Neuronal stem cell (in vitro differentiated cells): Measurements from ENCODE around the gene LTA.
A peak's percentile ranks its signal among the peaks of the same experiment; 100 is the strongest.

Experiments
- DNase-seq: peaks from one replicate; pipeline ENCODE4 v3.0.0-alpha.2; 2013; ENCODE audit warnings: low spot score
- H2AFZ ChIP-seq: one replicate; pipeline ENCODE4 v1.6.1; 2013; ENCODE audit warnings: mild to moderate bottlenecking, low read length, inconsistent platforms
- H2AK5ac ChIP-seq: 2 replicates; pipeline ENCODE4 v1.6.1; 2013; ENCODE audit warnings: low read depth, mild to moderate bottlenecking, inconsistent platforms, low read length, moderate library complexity, mixed read lengths
- H2BK120ac ChIP-seq: 2 replicates; pipeline ENCODE4 v1.6.1; 2013; ENCODE audit warnings: low read depth, mild to moderate bottlenecking, inconsistent platforms, low read length, moderate library complexity, mixed read lengths
- H2BK12ac ChIP-seq: one replicate; pipeline ENCODE4 v1.6.1; 2013; ENCODE audit warnings: low read length, inconsistent platforms
- H2BK15ac ChIP-seq: 2 replicates; pipeline ENCODE4 v1.6.1; 2013; ENCODE audit warnings: mild to moderate bottlenecking, low read length, inconsistent platforms, mixed read lengths
- H2BK5ac ChIP-seq: one replicate; pipeline ENCODE4 v1.6.1; 2013; ENCODE audit warnings: inconsistent platforms, mild to moderate bottlenecking, low read length, moderate library complexity
- H3K14ac ChIP-seq: one replicate; pipeline ENCODE4 v1.6.1; 2013; ENCODE audit warnings: low read length, inconsistent platforms
- H3K18ac ChIP-seq: 2 replicates; pipeline ENCODE4 v1.6.1; 2013; ENCODE audit warnings: low read length, inconsistent platforms
- H3K23ac ChIP-seq: 2 replicates; pipeline ENCODE4 v1.6.1; 2013; ENCODE audit warnings: low read depth, mild to moderate bottlenecking, mixed read lengths, low read length, inconsistent platforms; ENCODE audit not compliant: poor library complexity
- H3K27ac ChIP-seq: replicated peaks from 3 replicates; pipeline ENCODE4 v1.5.1; 2013; ENCODE audit warnings: low read length, inconsistent platforms
- H3K27me3 ChIP-seq, 3 experiments: 2 replicates each; pipeline ENCODE4 v1.6.1; 2013; ENCODE audit warnings: low read length in 3 of 3, mild to moderate bottlenecking in 2 of 3, inconsistent platforms in 1 of 3, low read depth in 1 of 3, mixed read lengths in 1 of 3, moderate library complexity in 1 of 3; ENCODE audit not compliant: control insufficient read depth in 3 of 3, insufficient read depth in 3 of 3
- H3K36me3 ChIP-seq, 2 donors: replicated peaks in 1 of 2; 2 replicates each; pipeline ENCODE4 v1.6.1; 2013; ENCODE audit warnings: low read length in 2 of 2; ENCODE audit not compliant: control insufficient read depth in 2 of 2, insufficient read depth in 2 of 2
- H3K4ac ChIP-seq: 2 replicates; pipeline ENCODE4 v1.6.1; 2013; ENCODE audit warnings: inconsistent platforms, mild to moderate bottlenecking, low read length, moderate library complexity
- H3K4me1 ChIP-seq, 2 donors: 1 replicate in 1 of 2; 2 replicates in 1 of 2; pipeline ENCODE4 v1.6.1; 2013; ENCODE audit warnings: low read length in 2 of 2, low read depth in 1 of 2; ENCODE audit not compliant: control insufficient read depth in 2 of 2, insufficient read depth in 1 of 2
- H3K4me2 ChIP-seq: one replicate; pipeline ENCODE4 v1.6.1; 2013; ENCODE audit warnings: mild to moderate bottlenecking, low read length, inconsistent platforms; ENCODE audit not compliant: insufficient read depth, poor library complexity, severe bottlenecking
- H3K4me3 ChIP-seq, 2 donors: 2 replicates each; pipeline ENCODE4 v1.5.1; 2013; ENCODE audit warnings: low read length in 2 of 2, mild to moderate bottlenecking in 2 of 2, inconsistent platforms in 1 of 2, moderate library complexity in 1 of 2
- H3K79me1 ChIP-seq: one replicate; pipeline ENCODE4 v1.6.1; 2013; ENCODE audit warnings: low read depth, mild to moderate bottlenecking, inconsistent platforms, low read length, moderate library complexity
- H3K9ac ChIP-seq: one replicate; pipeline ENCODE4 v1.6.1; 2013; ENCODE audit warnings: mild to moderate bottlenecking, low read depth, low read length, inconsistent platforms; ENCODE audit not compliant: poor library complexity
- H3K9me3 ChIP-seq, 2 donors: replicated peaks in 1 of 2; 2 replicates each; pipeline versions ENCODE3 to v1.6.1; 2013; ENCODE audit warnings: low read length in 2 of 2, mild to moderate bottlenecking in 2 of 2, inconsistent platforms in 1 of 2, low read depth in 1 of 2, mixed read lengths in 1 of 2, moderate library complexity in 1 of 2; ENCODE audit not compliant: control insufficient read depth in 2 of 2, insufficient read depth in 1 of 2
- H4K8ac ChIP-seq: one replicate; pipeline ENCODE4 v1.6.1; 2013; ENCODE audit warnings: low read depth, mild to moderate bottlenecking, inconsistent platforms, low read length, moderate library complexity
- H4K91ac ChIP-seq: one replicate; pipeline ENCODE4 v1.6.1; 2013; ENCODE audit warnings: low read length, low read depth, mild to moderate bottlenecking, inconsistent platforms; ENCODE audit not compliant: poor library complexity
- WGBS, 2 donors: extraction: QIAGEN DNeasy Blood & Tissue Kit; methylation state at CpG; one replicate each; pipeline ENCODE4 v1.1.7; 2013; ENCODE audit warnings: missing lambda C conversion rate in 2 of 2, mixed read lengths in 1 of 2; ENCODE audit not compliant: insufficient read length in 2 of 2, insufficient replicate concordance in 1 of 2; ENCODE audit errors: extremely low coverage in 2 of 2; 5-methylcytosine and 5-hydroxymethylcytosine counted together

The LTA gene

GRCh38 chr6:31545291-31545690, 26.8 kb upstream of the LTA start:
- no peaks in the 10 kb centered on the region for H3K27me3 ChIP-seq
- peaks cover 5% of the 10 kb centered on the region for H3K79me1 ChIP-seq
- no peak overlapping the region for H2BK15ac ChIP-seq
- DNase-seq: no peak
- H2AK5ac ChIP-seq: no peak overlapping the region
- H3K23ac ChIP-seq: no peak overlapping the region
- no peak overlapping the region for H2BK12ac ChIP-seq
- H3K36me3 ChIP-seq: peaks cover under 1 to 32% of the 10 kb centered on the region in 2 donors
- no peak overlapping the region for H3K4ac ChIP-seq
- no peak overlapping the region for H3K18ac ChIP-seq
- peak overlapping the region; percentile 16 for H2BK5ac ChIP-seq
- no peak overlapping the region for H2AFZ ChIP-seq
- H3K9ac ChIP-seq: no peak overlapping the region
- peaks cover 0 to 2% of the 10 kb centered on the region in 2 donors for H3K9me3 ChIP-seq
- peaks cover 12 to 15% of the 10 kb centered on the region in 2 donors for H3K4me1 ChIP-seq
- H2BK120ac ChIP-seq: no peak overlapping the region
- no peak overlapping the region for H4K8ac ChIP-seq
- no peak overlapping the region for H3K4me2 ChIP-seq
- no peak overlapping the region for H3K14ac ChIP-seq
- peak overlapping the region in 1 of 2 donors; percentile 46 for H3K4me3 ChIP-seq
- H3K27ac ChIP-seq: no peak overlapping the region
- no CpG with 5 or more reads among the region's 7 CpGs for WGBS, 2 donors
- H4K91ac ChIP-seq: no peak overlapping the region

DNA sequence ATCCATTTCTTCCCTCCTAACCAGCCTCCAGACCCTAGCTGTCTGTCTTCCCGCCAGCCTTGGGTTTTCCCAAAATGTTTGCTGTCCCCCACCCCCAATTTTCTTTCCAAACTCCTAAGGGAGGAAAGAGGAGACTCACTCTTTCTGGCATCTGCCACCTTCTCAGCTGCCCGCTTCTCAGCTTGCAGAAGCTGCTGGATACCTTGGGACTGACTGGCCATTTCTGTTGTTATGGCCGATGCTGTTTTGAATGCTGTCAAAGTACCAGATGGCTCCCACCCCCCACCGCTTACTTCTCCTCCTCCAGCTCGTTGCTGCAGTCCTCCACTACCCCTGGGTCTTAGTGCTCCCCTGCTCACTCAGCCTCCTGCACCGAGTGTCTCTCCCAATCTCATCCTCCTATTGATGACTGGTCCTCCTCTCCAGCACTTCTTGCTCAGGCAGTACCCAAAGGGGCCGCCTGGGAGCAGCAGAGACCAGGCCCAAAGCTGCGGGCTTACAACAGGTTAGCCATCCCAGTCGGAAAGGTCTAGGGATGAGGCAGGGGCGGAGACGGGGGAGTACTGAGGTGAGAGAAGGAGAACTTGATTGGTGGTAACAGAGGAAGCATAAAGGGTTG, 25.6 kb upstream of the LTA start, which contains the start of gene ATP6V1G2:
ATP6V1G2 (minus strand) TSS at position 270 of the 619 bp plus-strand sequence; CDS start at position 221, 49 bp downstream.
- Histone ChIP-seq H2BK5ac (peak within 1 kb of the TSS; percentile 16), H3K4me1 (peaks cover 11 to 15% of the 10 kb centered on the region in 2 donors), H4K8ac (no peak within 1 kb of the TSS), H3K27me3 (no peaks in the 10 kb centered on the region), H3K79me1 (peaks cover 5% of the 10 kb centered on the region), H3K18ac (peak within 1 kb of the TSS; percentile 80), H3K4me3 (peak within 1 kb of the TSS; percentile 46 to 71), H3K4ac (no peak within 1 kb of the TSS), H3K23ac (no peak within 1 kb of the TSS), H4K91ac (no peak within 1 kb of the TSS), H3K14ac (peak within 1 kb of the TSS; percentile 64), H3K36me3 (peaks cover 6 to 35% of the 10 kb centered on the region in 2 donors), H3K9me3 (peaks cover 0 to 2% of the 10 kb centered on the region in 2 donors), H2BK15ac (peak within 1 kb of the TSS; percentile 39), H2AK5ac (no peak within 1 kb of the TSS), H2BK120ac (no peak within 1 kb of the TSS), H3K4me2 (peak within 1 kb of the TSS; percentile 64), H3K27ac (peak within 1 kb of the TSS; percentile 49), H2AFZ (peak within 1 kb of the TSS; percentile 81), H2BK12ac (no peak within 1 kb of the TSS), H3K9ac (peak within 1 kb of the TSS; percentile 82)
- WGBS, 2 donors: no CpG with 5 or more reads among the region's 11 CpGs
- peak; percentile 91 for DNase-seq

- H3K4ac ChIP-seq: peak within 1 kb of the TSS; percentile 98
- peaks cover 6 to 40% of the 10 kb centered on the region in 2 donors for H3K36me3 ChIP-seq
- WGBS, 2 donors: no CpG with 5 or more reads among the region's 25 CpGs
- H3K14ac ChIP-seq: peak within 1 kb of the TSS; percentile 25
- peak within 1 kb of the TSS; percentile 49 for H3K27ac ChIP-seq
- no peak within 1 kb of the TSS for H4K91ac ChIP-seq
- H3K9ac ChIP-seq: peak within 1 kb of the TSS; percentile 89
- peak within 1 kb of the TSS; percentile 82 for H2BK12ac ChIP-seq
- peak within 1 kb of the TSS; percentile 96 for H3K23ac ChIP-seq
- H3K79me1 ChIP-seq: peaks cover 5% of the 10 kb centered on the region
- peak within 1 kb of the TSS; percentile 99 for H2AK5ac ChIP-seq
- peak within 1 kb of the TSS; percentile 64 for H3K4me2 ChIP-seq
- peaks cover 11 to 15% of the 10 kb centered on the region in 2 donors for H3K4me1 ChIP-seq
- H2AFZ ChIP-seq: peak within 1 kb of the TSS; percentile 81
- peak within 1 kb of the TSS; percentile 74 for H3K18ac ChIP-seq
- H3K27me3 ChIP-seq: no peaks in the 10 kb centered on the region
- DNase-seq: peak; percentile 91
- H3K9me3 ChIP-seq: peaks cover 0 to 2% of the 10 kb centered on the region in 2 donors
- H4K8ac ChIP-seq: peak within 1 kb of the TSS; percentile 92
- H2BK120ac ChIP-seq: peak within 1 kb of the TSS; percentile 57
- peak within 1 kb of the TSS; percentile 46 to 71 for H3K4me3 ChIP-seq
- no peak within 1 kb of the TSS for H2BK5ac ChIP-seq
- peak within 1 kb of the TSS; percentile 30 for H2BK15ac ChIP-seq
Measured at GRCh38 chr6:31546958-31547726, 24.9 kb upstream of the LTA start, which contains the start of gene NFKBIL1. Gene NFKBIL1, plus strand, starts transcription at chr6:31547608. Its CDS starts 87 bp downstream, at chr6:31547695.
